ENCODE measurements around the gene WWC1. TPM values are rescaled to one million over a fixed set of nuclear protein-coding genes. Genes with fewer than 3 reads are reported as not detected.

The WWC1 gene
- total RNA-seq, 2 experiments from 2014 or later: not detected

DNA sequence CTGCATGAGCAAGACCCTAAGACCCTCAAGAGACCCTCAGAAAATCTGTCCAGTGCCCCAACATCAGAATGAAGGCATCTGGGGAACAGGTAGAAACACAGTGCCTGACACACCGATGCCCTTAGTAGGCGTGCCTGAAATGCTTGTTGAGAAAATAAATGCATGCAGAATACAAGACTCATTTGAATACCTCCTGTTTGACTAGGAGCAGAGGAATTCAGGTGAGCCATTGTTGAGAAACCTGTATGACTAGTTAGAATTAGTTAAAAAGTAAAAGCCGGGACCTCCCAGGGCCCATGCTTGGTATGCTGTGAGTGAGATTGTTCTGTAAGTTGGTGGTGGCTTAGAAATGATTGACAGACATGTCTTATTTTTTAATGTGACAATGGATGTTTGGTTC is 55.0 kb downstream of the WWC1 start:
- intact Hi-C loops (cut with micrococcal nuclease; ENCODE audit: unreplicated experiment): no loop called here
- Histone ChIP-seq H3K9me3 (ENCODE audit: low read length) (no peaks in the 10 kb centered on the region), H3K79me2 (ENCODE audit: insufficient read depth, low read depth, low read length) (no peaks in the 10 kb centered on the region), H3K27ac (ENCODE audit: low read depth, low read length, poor library complexity, severe bottlenecking) (no peak overlapping the region), H2AFZ (ENCODE audit: low read length) (no peak overlapping the region), H4K20me1 (ENCODE audit: insufficient read depth, low read length) (no peaks in the 10 kb centered on the region), H3K4me1 (ENCODE audit: insufficient read depth, low read length, poor library complexity, severe bottlenecking) (no peaks in the 10 kb centered on the region), H3K9me2 (ENCODE audit: insufficient read depth, low read length) (no peaks in the 10 kb centered on the region), H3K4me2 (ENCODE audit: low read length) (no peak overlapping the region), H3K4me3 (ENCODE audit: low read depth, low read length, poor library complexity, severe bottlenecking) (no peak overlapping the region), H3K36me3 (ENCODE audit: insufficient read depth, low read length) (no peaks in the 10 kb centered on the region)
- DNase-seq (ENCODE audit: low spot score): no peak
- no peak for TF ChIP-seq EZH2phosphoT487 (IDR thresholded peaks at IDR 0.05; ENCODE audit: borderline replicate concordance, low read depth, low read length)
- CTCF ChIA-PET (ENCODE audit: unreplicated experiment): no interaction called here
- no TSS peak for BruUV-seq (replicated peaks)
- POLR2A ChIA-PET: no interaction called here

DNA sequence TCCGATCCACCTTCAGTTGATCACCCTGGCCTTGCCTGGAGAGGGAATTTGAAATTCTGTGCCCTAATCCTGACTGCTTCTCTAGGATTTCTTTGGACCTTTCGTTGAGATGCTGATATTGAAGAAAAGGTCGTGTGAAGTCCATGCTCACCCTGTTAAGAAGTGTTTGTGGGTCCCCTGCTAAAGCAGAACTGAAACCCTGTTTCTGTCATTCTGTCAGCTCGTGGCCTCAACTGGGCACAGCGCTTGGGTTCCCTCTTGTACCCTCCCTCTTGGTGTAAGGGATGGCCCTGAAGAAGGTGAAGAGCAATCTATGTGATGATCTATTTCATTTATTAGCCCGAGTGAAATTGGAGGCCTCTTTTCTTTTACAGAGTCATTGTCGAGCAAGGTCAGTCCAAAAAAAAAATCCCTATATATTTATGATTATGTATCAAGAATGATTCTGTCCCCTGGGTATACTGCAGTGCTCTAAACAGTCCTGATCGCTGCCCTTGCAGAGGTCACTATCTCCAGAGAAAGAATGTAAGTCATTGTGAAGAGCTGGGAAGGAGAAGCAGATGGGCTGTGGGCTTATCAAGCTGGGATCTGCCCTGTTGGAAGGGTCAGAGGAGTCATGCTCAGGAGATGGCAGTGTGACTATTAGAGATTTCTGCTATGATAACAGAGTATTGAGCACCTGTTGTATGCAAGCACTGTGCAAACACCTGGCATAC is 56.1 kb downstream of the WWC1 start:
- TF ChIP-seq, protein P1, sequence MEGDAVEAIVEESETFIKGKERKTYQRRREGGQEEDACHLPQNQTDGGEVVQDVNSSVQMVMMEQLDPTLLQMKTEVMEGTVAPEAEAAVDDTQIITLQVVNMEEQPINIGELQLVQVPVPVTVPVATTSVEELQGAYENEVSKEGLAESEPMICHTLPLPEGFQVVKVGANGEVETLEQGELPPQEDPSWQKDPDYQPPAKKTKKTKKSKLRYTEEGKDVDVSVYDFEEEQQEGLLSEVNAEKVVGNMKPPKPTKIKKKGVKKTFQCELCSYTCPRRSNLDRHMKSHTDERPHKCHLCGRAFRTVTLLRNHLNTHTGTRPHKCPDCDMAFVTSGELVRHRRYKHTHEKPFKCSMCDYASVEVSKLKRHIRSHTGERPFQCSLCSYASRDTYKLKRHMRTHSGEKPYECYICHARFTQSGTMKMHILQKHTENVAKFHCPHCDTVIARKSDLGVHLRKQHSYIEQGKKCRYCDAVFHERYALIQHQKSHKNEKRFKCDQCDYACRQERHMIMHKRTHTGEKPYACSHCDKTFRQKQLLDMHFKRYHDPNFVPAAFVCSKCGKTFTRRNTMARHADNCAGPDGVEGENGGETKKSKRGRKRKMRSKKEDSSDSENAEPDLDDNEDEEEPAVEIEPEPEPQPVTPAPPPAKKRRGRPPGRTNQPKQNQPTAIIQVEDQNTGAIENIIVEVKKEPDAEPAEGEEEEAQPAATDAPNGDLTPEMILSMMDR (conservative IDR thresholded peaks at IDR 0.05; ENCODE audit: low read length): no peak
- TF ChIP-seq EZH2phosphoT487 (IDR thresholded peaks at IDR 0.05; ENCODE audit: borderline replicate concordance, low read depth, low read length): no peak
- Histone ChIP-seq H3K4me3 (ENCODE audit: low read depth, low read length, poor library complexity, severe bottlenecking) (no peak overlapping the region), H3K4me2 (ENCODE audit: low read length) (no peak overlapping the region), H3K9me2 (ENCODE audit: insufficient read depth, low read length) (no peaks in the 10 kb centered on the region), H3K27ac (ENCODE audit: low read depth, low read length, poor library complexity, severe bottlenecking) (no peak overlapping the region), H3K36me3 (ENCODE audit: insufficient read depth, low read length) (no peaks in the 10 kb centered on the region), H4K20me1 (ENCODE audit: insufficient read depth, low read length) (no peaks in the 10 kb centered on the region), H3K79me2 (ENCODE audit: insufficient read depth, low read depth, low read length) (no peaks in the 10 kb centered on the region), H3K9me3 (ENCODE audit: low read length) (no peaks in the 10 kb centered on the region), H2AFZ (ENCODE audit: low read length) (no peak overlapping the region), H3K4me1 (ENCODE audit: insufficient read depth, low read length, poor library complexity, severe bottlenecking) (no peaks in the 10 kb centered on the region)
- no peak for DNase-seq (ENCODE audit: low spot score)
- intact Hi-C loops (cut with micrococcal nuclease; ENCODE audit: unreplicated experiment): no loop called here
- CTCF ChIA-PET (ENCODE audit: unreplicated experiment): no interaction called here
- no TSS peak for BruUV-seq (replicated peaks)
- POLR2A ChIA-PET: no interaction called here

DNA sequence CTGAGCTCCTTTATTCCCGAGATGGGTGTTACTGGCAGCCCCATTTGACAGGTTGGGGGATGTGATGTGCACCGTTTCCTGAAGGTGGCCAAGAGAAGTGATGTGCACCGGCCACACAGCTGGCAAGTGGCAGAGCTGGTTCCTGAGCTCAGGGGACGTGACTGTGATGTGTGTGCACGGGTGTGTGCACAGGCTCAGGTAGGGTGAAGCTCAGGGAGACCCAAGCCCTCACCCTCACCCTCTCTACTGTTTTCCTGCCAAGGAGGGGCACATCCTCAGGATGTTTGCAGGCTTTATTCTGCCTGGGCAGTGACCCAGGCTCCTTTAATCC is 56.6 kb downstream of the WWC1 start:
- Histone ChIP-seq H3K4me3 (ENCODE audit: low read depth, low read length, poor library complexity, severe bottlenecking) (no peak overlapping the region), H3K27ac (ENCODE audit: low read depth, low read length, poor library complexity, severe bottlenecking) (no peak overlapping the region), H3K36me3 (ENCODE audit: insufficient read depth, low read length) (no peaks in the 10 kb centered on the region), H3K4me1 (ENCODE audit: insufficient read depth, low read length, poor library complexity, severe bottlenecking) (no peaks in the 10 kb centered on the region), H2AFZ (ENCODE audit: low read length) (no peak overlapping the region), H3K79me2 (ENCODE audit: insufficient read depth, low read depth, low read length) (no peaks in the 10 kb centered on the region), H3K9me2 (ENCODE audit: insufficient read depth, low read length) (no peaks in the 10 kb centered on the region), H3K9me3 (ENCODE audit: low read length) (no peaks in the 10 kb centered on the region), H4K20me1 (ENCODE audit: insufficient read depth, low read length) (no peaks in the 10 kb centered on the region), H3K4me2 (ENCODE audit: low read length) (no peak overlapping the region)
- TF ChIP-seq EZH2phosphoT487 (IDR thresholded peaks at IDR 0.05; ENCODE audit: borderline replicate concordance, low read depth, low read length): no peak
- TF ChIP-seq, protein P1 (conservative IDR thresholded peaks at IDR 0.05; ENCODE audit: low read length): no peak
- ChIA-PET POLR2A (no interaction called here), CTCF (ENCODE audit: unreplicated experiment) (no interaction called here)
- BruUV-seq (replicated peaks): no TSS peak
- intact Hi-C loops (cut with micrococcal nuclease; ENCODE audit: unreplicated experiment): no loop called here
- DNase-seq (ENCODE audit: low spot score): no peak
